Suprapubic skin (tissue), 4 donors: ENCODE measurements around the gene ERGIC1.

Experiments
- POLR2A ChIP-seq, 2 donors: fragments of 450-650 bp; IDR thresholded peaks; one replicate each; pipeline ENCODE4 v1.6.1; 2017; ENCODE audit warnings: antibody characterized with exemption in 2 of 2, mild to moderate bottlenecking in 2 of 2, moderate library complexity in 2 of 2
- POLR2AphosphoS5 ChIP-seq, 3 donors: sonication (generic); formaldehyde crosslinking; IDR thresholded peaks; one replicate each; pipeline ENCODE4 v1.6.1; 2017; ENCODE audit warnings: antibody characterized with exemption in 3 of 3

DNA sequence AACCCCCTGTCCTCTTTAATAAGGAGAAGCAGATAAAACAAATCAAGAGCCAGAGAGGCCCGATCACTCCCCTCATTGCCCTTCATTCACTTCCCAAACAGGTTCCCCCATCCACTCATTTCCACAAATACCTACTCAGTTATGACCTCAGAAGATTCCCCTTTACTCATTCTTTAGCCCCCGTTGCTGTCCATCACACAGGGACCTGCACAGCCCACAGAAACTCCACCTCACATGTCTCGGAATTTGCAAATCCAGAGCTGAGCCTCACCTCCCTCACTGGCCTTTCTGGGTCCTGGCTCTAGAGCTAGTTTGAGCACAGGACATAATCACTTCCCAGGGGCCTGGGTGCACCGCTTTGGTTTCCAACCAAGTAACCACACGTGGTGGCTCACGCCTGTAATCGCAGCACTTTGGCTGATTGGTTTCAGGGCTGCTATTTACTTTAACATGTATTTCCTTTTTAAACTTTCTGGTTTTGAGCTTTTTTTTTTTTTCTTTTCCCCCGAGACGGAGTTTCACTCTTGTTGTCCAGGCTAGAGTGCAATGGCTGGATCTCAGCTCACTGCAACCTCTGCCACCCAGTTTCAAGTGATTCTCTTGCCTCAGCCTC, 167.3 kb downstream of the ERGIC1 start:
- TF ChIP-seq POLR2AphosphoS5 (IDR thresholded peaks at IDR 0.05): no peak
- no peak for TF ChIP-seq POLR2A (IDR thresholded peaks at IDR 0.05)
